ENCODE measurements around the gene CD81. TPM values are rescaled to one million over a fixed set of nuclear protein-coding genes. Genes with fewer than 3 reads are reported as not detected.

CD81 gene
- total and polyA plus RNA-seq, 2 experiments from 2014 or later: 212 to 444 TPM

GRCh38 chr11:2367266-2368160 is 9.6 kb upstream of the CD81 start:
- no peak for TF ChIP-seq CTCF (IDR thresholded peaks at IDR 0.05; ENCODE audit: low read depth, low read length)
- H3K9me3 ChIP-seq (ENCODE audit: low read depth): no peaks in the 10 kb centered on the region
- no peak overlapping the region for H3K4me3 ChIP-seq
- H3K36me3 ChIP-seq: no peaks in the 10 kb centered on the region
- no peaks in the 10 kb centered on the region for H3K4me1 ChIP-seq (ENCODE audit: low read depth)
- no peak overlapping the region for H3K27ac ChIP-seq
- H3K27me3 ChIP-seq: no peaks in the 10 kb centered on the region
- no peak for DNase-seq (ENCODE audit: low read depth in 1 of 2, low spot score in 1 of 2)

GRCh38 chr11:2368178-2368850 is 8.8 kb upstream of the CD81 start:
- H3K4me1 ChIP-seq (ENCODE audit: low read depth): peaks cover 2% of the 10 kb centered on the region
- H3K27ac ChIP-seq: no peak overlapping the region
- no peak for DNase-seq (ENCODE audit: low read depth in 1 of 2, low spot score in 1 of 2)
- no peaks in the 10 kb centered on the region for H3K27me3 ChIP-seq
- no peaks in the 10 kb centered on the region for H3K36me3 ChIP-seq
- H3K4me3 ChIP-seq: no peak overlapping the region
- TF ChIP-seq CTCF (IDR thresholded peaks at IDR 0.05; ENCODE audit: low read depth, low read length): no peak
- H3K9me3 ChIP-seq (ENCODE audit: low read depth): no peaks in the 10 kb centered on the region

- DNase-seq (ENCODE audit: low read depth in 1 of 2, low spot score in 1 of 2): no peak
- Histone ChIP-seq H3K27ac (no peak overlapping the region), H3K36me3 (no peaks in the 10 kb centered on the region), H3K27me3 (no peaks in the 10 kb centered on the region), H3K9me3 (ENCODE audit: low read depth) (no peaks in the 10 kb centered on the region), H3K4me3 (no peak overlapping the region), H3K4me1 (ENCODE audit: low read depth) (peaks cover 7% of the 10 kb centered on the region)
- no peak for TF ChIP-seq CTCF (IDR thresholded peaks at IDR 0.05; ENCODE audit: low read depth, low read length)
These were observed 8.3 kb upstream of the CD81 start for GRCh38 chr11:2368851-2369180.

- Histone ChIP-seq H3K9me3 (ENCODE audit: low read depth) (no peaks in the 10 kb centered on the region), H3K27ac (no peak overlapping the region), H3K4me3 (no peak overlapping the region), H3K36me3 (no peaks in the 10 kb centered on the region), H3K4me1 (ENCODE audit: low read depth) (peaks cover 12% of the 10 kb centered on the region), H3K27me3 (no peaks in the 10 kb centered on the region)
- no peak for TF ChIP-seq CTCF (IDR thresholded peaks at IDR 0.05; ENCODE audit: low read depth, low read length)
- no peak for DNase-seq (ENCODE audit: low read depth in 1 of 2, low spot score in 1 of 2)
These were observed 7.8 kb upstream of the CD81 start for GRCh38 chr11:2369320-2369719.

GRCh38 chr11:2369896-2370295 is 7.2 kb upstream of the CD81 start:
- peaks cover 12% of the 10 kb centered on the region for H3K4me1 ChIP-seq (ENCODE audit: low read depth)
- TF ChIP-seq CTCF (IDR thresholded peaks at IDR 0.05; ENCODE audit: low read depth, low read length): no peak
- H3K9me3 ChIP-seq (ENCODE audit: low read depth): no peaks in the 10 kb centered on the region
- H3K27me3 ChIP-seq: no peaks in the 10 kb centered on the region
- H3K36me3 ChIP-seq: no peaks in the 10 kb centered on the region
- no peak overlapping the region for H3K27ac ChIP-seq
- H3K4me3 ChIP-seq: no peak overlapping the region
- no peak for DNase-seq (ENCODE audit: low read depth in 1 of 2, low spot score in 1 of 2)

Measured in cardiac muscle cell (in vitro differentiated cells and primary cell).